Measurements from ENCODE around the gene PPP1R14B.

Gene PPP1R14B

GRCh38 chr11:64281957-64282770, 35.4 kb upstream of the PPP1R14B start:
- no peak for DNase-seq (ENCODE audit: low spot score)

- no peak for DNase-seq (ENCODE audit: low spot score)
These were observed 31.9 kb upstream of the PPP1R14B start for GRCh38 chr11:64278576-64279190.

- no peak for DNase-seq (ENCODE audit: low spot score)
These were observed 30.1 kb upstream of the PPP1R14B start for GRCh38 chr11:64276653-64277431.

GRCh38 chr11:64275841-64276240, 29.1 kb upstream of the PPP1R14B start:
- DNase-seq (ENCODE audit: low spot score) = no peak

- no peak for DNase-seq (ENCODE audit: low spot score)
These were observed 28.5 kb upstream of the PPP1R14B start for GRCh38 chr11:64275031-64275800.

- peak; percentile 100 for DNase-seq (ENCODE audit: low spot score)
These were observed 22.9 kb upstream of the PPP1R14B start for GRCh38 chr11:64269540-64270220.

- peak; percentile 44 for DNase-seq (ENCODE audit: low spot score)
These were observed 22.3 kb upstream of the PPP1R14B start for GRCh38 chr11:64268893-64269539.

GRCh38 chr11:64268025-64268892, 21.5 kb upstream of the PPP1R14B start:
- DNase-seq (ENCODE audit: low spot score) = no peak

GRCh38 chr11:64267207-64267945, 20.6 kb upstream of the PPP1R14B start:
- no peak for DNase-seq (ENCODE audit: low spot score)

- no peak for DNase-seq (ENCODE audit: low spot score)
These were observed 19.6 kb upstream of the PPP1R14B start for GRCh38 chr11:64266339-64266738.

- no peak for DNase-seq (ENCODE audit: low spot score)
These were observed 18.7 kb upstream of the PPP1R14B start for GRCh38 chr11:64265176-64266160.

- no peak for DNase-seq (ENCODE audit: low spot score)
These were observed 17.7 kb upstream of the PPP1R14B start for GRCh38 chr11:64264371-64264852.

GRCh38 chr11:64263947-64264317, 17.2 kb upstream of the PPP1R14B start:
- no peak for DNase-seq (ENCODE audit: low spot score)

- no peak for DNase-seq (ENCODE audit: low spot score)
These were observed 16.5 kb upstream of the PPP1R14B start for GRCh38 chr11:64263021-64263946.

GRCh38 chr11:64262271-64263002, 15.7 kb upstream of the PPP1R14B start:
- no peak for DNase-seq (ENCODE audit: low spot score)

GRCh38 chr11:64261556-64262080, 14.9 kb upstream of the PPP1R14B start:
- DNase-seq (ENCODE audit: low spot score) = no peak
